ENCODE results near the gene OSBPL5.

GRCh38 chr11:3104961-3105790 is 59.9 kb downstream of the OSBPL5 start:
- TF ChIP-seq POLR2A (IDR thresholded peaks at IDR 0.05; ENCODE audit: extremely low read depth, insufficient read length), result no peak
- TF ChIP-seq CTCF (IDR thresholded peaks at IDR 0.05; ENCODE audit: low read depth, low read length), result no peak
- no peak for TF ChIP-seq MYC (IDR thresholded peaks at IDR 0.05; ENCODE audit: low read depth, low read length)

All from NB4 (cell line).